CD4-positive, alpha-beta T cell treated with Interleukin-21 for 1 hour (primary cell): ENCODE data around the gene TTN.

Source experiments
- DNase-seq: peaks from one replicate; pipeline ENCODE4 v3.0.0-alpha.2; 2020

Gene TTN

DNA sequence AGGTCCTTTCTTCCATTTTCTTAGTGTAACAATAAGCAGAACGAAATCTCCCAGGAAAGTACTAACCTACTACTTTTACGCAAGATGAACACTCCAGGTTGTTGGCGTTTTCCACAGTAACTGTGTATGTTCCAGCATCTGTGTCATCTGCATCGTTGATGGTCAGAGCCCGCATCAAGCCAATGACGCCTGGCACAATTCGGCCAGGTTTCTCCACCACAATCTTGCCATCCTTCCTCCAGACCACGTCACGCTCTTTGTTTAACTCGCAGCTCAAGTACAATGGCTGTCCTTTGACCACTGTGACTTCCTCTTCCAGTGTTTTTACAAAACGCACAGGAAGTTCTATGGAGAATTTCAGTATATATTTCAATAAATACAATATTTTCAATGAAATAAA lies 171.3 kb downstream of the TTN start:
- DNase-seq, result no peak

DNA sequence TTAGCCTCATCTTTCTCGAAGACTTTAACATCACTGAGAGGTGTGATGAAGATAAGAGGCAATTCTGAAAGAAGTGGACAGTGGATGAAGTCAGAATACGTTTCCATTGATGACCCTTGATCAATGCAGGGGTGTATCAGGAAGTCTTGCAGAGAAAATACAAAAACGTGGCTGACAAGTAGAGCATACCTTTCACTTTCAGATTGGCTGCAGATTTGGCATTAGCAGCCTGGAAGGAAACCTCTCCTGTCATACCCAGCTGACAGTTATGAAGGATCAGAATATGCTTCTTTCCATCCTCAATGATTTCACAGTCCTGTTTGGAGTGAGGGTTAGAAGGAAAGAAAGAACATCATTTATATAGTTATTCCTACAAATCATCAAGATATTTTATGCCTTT lies 174.5 kb downstream of the TTN start:
- DNase-seq, result no peak

DNA sequence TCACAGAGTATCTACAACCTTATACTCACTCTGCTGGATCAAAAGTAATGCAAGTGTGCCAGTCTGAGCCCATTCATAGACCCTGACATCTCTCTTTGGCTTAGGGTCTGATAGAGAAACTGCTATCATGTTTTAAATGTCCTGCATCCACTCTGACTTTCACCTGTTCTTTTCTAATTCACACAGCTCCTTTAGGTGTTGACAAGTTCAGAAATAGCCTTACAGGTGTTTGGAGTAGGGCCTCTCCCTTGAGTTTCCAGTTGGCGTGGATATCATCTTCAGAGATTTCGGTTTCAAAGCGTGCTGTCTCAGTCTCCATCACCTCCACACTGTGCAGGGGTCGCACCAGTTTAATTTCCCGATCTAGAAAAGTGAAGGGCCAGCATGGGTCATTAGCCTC lies 176.6 kb downstream of the TTN start:
- no peak for DNase-seq

DNA sequence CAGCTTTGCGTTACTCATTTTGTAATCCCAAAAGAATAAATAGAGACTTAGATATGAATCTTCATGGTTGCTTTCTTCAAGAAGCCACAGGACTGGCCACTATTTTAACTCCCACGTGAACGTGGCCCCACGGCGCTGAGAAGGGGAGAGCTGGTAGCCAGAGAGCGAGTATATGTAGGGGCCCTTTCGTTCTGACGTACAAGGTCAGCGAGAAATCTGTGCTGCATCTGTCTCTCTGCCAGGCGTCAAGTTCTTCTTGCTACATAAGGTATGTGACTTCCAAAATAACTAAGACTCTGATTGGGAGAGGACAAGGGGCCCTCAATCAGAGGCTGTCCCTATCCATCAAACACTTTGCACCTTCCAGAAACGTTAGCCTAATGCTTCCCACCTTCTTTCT lies 177.8 kb downstream of the TTN start:
- DNase-seq, result no peak

DNA sequence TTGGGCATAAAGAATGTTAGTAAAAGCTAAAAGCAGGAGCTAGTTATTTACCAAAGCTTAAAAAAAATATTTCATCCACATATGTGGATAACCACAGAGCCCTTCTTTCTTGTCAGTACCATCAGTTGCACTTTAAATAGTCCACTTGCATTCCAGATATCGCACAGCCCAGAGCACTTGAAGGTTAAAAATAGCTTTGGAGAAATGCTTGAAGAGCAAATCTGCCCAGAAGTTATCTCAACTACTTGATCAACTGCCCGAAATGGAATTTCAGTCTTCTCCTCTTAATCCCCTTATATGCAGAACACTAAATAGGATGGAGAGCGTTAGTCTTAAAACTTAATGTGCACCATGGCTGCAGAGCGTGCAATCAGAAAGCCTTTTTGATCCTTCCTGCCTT lies 178.6 kb downstream of the TTN start:
- DNase-seq, result no peak

DNA sequence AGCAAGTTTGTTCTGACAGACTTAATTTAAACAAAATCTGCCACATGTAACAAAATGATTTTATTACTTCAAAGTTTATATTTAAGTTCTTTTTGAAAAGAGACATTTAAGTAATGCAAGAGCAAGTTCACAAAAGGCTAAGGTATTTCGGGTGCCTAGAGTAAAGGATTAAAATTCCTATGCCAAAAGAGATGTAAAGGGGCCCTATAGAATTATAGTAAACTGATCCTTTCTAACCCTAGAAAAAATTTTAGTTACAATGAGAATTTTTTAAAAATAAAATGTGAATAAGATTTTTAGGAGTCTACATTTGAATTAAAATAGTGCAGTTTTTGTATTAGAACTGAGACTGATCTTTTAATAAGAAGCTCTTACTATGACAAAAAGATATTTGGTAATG lies 179.8 kb downstream of the TTN start:
- DNase-seq, result no peak

DNA sequence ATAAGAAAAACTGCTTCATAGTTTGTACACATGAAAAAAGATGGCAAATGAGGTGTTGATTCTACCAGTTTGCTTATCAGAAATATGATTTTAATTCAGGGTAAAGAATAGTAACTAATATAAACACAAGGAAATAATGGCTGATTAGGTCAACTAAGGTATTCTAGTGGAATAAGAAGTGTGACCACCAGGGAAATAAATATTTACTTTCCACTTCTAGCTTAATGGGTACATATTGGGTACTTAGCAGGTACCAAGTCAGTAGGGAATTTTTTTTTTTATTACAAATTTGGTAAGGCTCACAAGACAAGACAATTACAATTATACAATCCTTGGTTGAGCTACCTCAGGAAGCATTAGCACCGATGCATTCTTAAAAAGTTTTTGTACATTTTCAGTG lies 191.3 kb downstream of the TTN start:
- DNase-seq, result no peak

DNA sequence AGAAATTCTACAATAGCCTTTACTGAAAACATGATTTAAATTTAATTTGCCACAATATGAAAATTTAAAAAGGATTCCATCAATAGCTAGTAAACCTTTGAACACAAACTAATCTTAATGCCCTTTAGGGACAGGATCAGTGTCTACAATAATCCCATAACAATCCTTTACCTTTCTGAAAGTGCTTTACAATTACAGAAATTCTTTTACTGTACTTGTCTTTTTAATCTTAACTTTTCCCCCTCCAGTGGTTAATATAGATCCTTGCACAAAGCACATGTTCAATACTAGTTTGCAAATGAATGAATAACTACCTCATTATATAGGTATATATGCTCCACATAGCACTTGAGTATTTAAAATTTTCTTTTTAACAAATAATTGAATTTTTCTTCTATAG lies 204.3 kb downstream of the TTN start:
- no peak for DNase-seq

DNA sequence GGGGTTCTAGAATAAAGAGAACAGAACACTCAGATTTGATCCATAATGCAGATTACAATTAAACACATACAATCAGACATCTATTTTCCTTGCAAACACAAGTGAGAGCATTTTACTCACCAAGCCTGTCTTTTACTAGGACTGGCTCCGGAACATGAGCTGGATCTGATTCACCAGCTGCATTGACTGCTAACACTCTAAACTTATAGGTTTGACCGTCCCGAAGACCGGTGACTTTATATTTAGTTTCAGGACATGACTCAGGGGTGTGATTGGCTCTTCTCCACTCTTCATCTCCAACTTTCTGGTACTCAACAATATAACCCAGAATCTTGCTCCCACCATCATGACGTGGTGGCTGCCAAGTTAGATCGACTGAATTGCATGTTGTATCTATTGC lies 214.6 kb downstream of the TTN start:
- no peak for DNase-seq

DNA sequence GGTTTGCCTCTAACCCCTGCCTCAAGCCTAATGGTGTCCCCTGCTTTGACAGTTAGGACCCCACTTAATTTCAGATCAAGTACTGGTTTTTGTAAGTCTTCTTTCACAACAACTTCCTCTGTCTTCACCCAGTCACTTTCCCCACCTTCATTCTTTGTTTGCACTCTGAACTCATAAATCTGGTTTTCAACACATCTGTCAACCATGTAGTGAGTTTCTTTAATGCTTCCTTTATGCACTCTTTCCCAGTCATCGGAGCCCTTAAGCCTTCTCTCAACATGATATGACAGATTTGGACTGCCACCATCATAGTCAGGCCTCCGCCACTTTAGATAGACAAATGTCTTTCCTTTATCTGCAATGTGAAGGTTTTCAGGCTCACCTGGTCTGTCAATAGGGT lies 217.9 kb downstream of the TTN start:
- DNase-seq, result no peak

DNA sequence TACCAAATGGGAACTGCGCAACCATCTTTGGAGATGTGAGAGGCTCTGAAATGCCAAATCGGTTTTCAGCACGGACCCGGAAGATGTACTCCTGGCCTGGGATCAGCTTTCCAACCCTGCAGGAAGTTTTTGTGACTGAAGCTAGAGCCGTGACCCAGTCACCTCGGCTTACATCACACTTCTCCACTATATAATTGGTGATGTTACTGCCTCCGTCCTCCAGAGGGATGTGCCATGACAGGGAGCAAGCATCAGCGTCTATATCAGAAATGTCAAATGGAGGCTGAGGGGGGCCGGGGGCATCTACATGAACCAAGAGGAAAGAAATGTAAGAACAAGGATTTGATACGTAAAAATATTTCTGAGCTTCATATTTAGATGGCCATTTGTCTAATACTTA lies 222.6 kb downstream of the TTN start:
- DNase-seq, result no peak

DNA sequence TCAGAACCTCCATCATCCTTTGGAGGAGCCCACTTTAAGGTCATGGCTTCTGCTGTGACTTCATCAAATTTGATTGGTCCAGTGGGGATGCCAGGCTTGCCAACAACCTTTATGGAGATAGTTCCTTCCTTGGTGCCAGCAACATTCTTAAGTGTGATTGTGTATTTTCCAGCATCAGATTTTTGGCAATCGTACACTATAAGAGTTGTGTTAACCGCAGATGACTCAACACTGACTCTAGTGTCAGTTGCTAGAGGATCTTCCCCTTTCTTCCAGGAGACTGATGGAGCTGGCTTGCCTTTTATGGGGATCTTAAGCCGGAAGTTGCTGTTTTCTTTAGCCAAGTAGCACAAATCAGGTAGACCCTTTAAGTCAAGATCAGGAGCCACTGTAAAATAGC lies 228.2 kb downstream of the TTN start:
- DNase-seq, result no peak

DNA sequence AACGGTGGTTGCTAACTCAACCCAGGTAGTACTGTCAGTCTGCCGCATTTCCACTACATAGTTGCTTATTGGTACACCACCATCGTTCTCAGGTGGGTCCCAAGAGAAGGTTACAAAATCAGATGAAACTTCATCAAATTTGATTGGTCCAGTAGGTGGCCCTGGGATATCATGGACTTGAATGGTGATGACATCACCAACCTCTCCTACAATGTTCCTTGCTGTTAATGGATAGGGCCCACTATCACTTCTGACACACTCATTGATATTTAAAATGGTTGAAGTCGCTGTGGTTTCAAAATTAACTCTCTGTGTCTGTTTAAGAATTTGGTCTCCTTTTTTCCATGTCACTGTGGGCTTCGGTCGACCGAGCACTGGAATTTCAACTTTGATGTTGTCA lies 232.4 kb downstream of the TTN start:
- DNase-seq, result no peak

DNA sequence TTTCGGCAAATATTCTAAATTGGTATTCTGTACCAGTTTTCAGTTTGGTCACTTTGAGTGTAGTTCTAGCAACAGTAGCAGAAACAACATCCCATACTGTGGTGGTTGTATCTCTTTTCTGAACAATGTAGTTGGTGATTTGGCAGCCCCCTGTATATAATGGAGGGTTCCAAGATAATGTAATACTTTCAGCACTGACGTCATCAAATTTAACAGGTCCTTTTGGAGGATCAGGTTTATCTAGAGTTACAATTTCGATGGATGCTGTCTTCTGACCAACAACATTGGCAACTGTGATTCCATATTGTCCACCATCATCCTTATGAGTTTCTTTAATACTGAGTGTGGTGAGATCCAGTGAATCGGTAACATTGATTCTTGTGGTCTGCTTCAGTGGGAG lies 239.0 kb downstream of the TTN start:
- no peak for DNase-seq

DNA sequence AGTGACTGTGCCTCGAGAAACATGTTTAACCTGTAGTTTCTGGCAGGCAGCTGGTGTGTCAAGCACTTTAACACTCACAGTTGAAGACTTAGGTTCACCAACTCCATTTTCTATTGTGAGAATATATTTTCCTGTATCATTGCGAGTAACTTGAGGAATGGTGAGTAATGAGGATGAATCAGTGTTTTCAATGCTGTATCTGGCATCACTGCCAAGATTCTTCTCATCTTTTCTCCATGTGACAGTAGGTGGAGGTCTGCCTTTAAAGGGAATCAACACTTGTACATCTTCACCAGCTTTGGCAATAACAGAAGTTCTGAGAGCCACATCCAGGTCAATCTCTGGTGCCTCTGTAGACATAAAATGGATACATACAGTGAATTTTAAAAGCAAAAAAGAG lies 254.2 kb downstream of the TTN start:
- DNase-seq, result no peak

DNA sequence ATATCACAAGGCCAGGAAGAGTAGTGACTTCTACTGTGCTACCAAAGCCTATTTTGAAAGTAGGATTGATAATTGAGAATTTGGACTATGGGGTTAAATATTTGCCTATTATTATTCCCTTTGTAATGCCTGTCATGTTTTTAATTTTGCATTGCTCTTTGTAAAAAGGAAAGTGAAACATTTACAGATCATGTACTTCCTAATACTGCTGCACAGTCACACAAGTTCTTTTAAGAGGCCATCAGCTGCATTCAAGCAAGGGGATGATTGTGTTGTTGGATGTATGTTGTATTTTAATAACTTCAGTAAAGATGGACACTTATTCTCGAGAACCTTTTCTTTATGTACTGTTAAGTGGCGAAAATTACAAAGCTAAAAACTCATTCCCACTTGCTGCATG lies 256.9 kb downstream of the TTN start:
- no peak for DNase-seq

DNA sequence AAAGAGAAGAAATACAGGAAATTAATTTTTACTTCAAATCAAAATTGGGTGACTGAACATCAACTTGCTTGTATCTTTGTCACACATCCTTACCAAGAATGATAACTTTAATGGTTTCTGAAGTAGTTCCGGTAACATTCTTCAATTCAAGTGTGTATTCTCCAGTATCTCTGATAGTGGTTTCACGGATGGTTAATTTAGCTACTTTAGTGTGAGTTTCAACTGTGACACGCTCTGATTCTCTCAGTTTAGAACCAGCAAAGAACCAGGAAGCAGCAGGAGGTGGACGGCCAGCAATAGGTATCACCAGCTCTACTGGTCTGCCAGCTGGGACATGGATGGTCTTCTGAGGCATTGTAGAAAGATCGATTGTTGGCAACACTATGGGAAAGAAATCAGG lies 264.7 kb downstream of the TTN start:
- DNase-seq, result no peak

DNA sequence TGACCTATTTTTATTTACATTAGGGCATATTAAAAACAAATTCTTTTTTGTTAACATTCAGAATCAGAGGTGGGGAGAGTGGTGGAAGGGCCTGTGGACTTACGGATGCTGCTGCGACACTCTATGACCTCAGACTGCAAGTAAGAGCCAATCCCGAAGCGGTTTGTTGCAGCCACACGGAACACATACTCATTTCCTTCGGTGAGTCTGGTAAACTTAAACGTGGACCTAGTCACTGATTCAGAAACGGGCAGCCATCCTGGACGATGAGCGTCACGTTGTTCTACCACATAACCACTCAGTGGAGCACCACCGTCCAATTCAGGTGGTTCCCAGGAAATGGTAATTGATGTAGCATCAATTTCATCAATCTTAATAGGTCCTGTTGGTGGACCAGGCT lies 265.1 kb downstream of the TTN start:
- DNase-seq, result no peak

DNA sequence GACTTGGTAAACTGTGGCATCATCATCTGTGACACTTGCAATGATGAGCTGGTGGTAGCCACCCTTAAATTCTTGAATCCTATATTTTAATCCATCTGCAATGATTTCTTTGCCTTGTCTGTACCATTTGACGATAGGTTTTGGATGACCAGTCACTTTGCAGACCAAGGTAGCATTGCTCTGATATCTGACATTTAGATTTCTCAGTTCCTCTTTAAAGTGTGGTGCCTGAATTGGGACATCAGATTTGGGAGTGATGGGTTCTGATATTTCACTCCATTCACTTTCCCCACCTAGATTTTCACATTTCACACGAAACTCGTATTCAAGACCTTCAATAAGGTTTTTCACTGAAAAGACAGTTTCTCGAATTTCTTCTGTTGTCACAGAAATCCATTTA lies 271.2 kb downstream of the TTN start:
- DNase-seq, result no peak

DNA sequence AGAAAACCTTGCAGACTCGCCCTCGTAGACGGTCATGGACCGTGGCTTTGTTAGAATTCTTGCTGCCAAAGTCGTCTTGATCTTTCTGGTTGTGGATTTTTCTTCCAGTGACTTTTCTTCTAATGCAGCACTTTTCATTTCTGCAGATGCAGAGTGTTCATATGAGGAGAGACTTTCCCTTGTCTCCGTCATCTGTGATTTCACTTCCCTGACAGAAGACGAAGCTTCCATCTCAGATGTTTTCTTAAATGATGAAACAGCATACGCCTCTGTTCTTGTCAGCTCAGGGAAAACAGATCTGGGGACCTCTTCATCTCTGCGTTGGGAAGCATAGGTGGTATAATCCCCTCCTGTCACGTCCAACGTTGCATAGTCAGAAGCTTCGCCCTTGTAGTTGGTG lies 276.1 kb downstream of the TTN start:
- DNase-seq, result no peak

DNA sequence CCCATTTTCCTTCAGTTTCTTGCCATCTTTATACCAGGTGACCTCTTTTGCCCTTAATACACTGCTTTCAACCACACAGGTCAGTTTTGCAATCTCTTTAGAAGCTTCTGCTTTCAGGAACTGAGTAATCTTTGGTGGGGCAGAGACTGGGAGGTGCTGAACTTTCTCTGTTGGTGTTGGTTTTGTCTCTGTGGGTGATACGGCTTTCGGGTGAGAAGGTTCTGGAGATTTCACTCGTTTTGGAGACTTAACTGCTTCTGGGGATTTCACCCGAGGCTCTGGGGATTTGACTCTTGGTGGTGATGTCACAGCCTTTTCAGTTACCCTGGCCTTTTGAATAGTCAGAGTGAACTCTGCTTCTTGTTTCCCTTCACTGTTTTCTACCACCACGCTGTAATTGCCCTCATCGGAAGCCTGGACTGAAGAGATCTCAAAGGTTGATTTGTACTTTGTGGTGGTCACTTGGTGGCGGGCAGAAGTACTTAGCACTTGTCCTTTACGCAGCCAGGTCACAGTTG lies 276.5 kb downstream of the TTN start:
- DNase-seq, result peak; percentile 13

DNA sequence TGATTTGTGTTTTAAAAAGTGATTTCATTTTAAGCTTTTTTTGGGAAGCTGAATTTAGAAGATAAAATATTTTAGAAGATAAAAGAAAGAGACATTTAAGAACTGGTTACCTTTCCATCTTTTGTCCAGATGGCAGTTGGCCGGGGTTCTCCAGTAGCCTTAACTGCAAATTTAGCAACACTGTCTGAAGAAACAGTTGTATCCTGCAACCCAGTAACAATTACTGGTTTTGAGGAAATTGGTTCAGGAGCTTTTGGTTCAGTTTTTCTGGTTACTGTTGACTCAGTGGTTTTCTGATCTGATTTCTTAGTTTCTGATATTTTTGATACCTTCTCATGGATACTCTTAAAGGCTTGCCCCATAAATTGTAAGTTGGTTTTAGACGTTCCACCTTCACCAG lies 277.1 kb downstream of the TTN start:
- no peak for DNase-seq

DNA sequence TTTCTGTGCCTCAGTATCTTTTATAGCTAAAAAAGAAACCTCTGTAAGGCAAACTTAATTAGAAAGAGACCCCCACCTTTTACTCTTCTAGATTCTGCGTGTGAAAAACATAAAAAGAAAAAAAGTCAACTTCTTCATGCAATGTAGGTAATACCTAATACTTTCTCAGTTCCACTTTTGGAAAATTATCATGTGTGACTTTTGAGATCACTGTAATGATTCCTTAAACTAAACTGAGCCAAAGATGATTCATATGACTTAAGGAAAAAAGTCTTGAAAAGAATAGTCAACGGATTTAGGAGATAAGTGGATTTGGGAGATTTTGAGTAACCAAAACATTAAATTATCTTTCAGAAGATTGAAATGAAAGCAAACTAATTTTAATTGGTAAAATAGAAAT lies 278.0 kb downstream of the TTN start:
- no peak for DNase-seq

DNA sequence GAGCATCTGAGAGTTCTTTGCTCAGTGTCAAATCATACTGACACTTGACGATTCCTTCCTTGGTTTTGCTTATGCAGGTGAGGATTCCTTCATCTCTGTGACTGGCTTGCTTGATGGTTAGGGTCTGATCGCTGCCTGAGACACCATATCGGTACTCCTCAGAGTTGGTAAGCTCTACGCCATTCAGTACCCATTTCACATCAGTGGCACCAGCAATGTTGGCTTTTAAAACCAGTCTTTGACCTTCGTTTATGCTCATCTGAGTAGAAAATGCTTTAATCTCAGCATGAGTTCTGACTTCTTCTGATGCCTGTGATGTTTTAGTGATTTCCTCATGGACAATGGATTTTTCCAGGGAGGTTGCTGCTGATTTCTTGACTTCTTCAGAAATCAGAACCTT lies 278.6 kb downstream of the TTN start:
- no peak for DNase-seq

DNA sequence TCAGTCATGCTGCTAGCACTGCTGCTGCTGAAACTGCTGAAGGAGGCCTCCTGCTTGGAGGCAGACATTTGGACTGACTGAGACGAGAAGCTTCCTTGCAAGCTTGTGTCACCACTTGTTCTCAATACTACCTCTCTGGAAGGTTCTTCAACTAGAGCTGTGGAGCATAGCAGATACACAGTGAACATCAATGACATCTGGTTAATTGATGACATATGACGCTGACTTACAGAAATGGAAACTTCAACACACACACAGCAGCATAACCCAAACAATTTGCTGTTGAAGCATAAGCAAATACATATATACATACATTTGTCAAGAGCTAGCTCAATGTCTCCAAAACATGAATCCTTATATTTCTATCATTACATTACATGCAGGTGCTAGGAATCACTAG lies 279.6 kb downstream of the TTN start:
- no peak for DNase-seq

DNA sequence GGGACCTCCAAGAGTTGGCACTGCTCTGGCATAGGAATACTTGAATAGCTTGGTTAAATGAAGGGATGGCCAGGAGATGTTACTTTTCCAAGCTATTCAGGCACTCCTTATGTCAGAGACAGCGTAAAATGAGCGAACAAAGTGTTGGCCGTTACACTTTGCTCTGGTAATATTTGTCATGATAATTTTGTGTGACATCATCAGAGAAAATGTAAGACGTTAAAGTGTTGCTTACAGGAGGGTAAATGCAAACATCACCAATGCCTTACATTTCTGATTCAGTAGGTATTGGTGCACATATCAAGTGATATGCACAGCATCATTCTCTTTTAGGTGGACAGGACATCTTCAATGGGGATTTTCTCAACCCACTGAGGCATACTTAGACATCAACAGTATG lies 281.0 kb downstream of the TTN start:
- DNase-seq, result no peak
